SK-N-SH (cell line): ENCODE measurements around the gene KNCN. TPM values are rescaled to one million over a fixed set of nuclear protein-coding genes. Genes with fewer than 3 reads are reported as not detected.

Source experiments
- CTCF ChIA-PET: fragments of 300-600, 350-600 bp; formaldehyde crosslinking; extraction: SDS; loops from one replicate; lab custom pipeline; 2021; lab: Yijun Ruan, JAX
- POLR2A ChIA-PET: fragments of 350-600 bp; sonication (Branson Sonifier 250); formaldehyde crosslinking; extraction: SDS; loops from one replicate; lab custom pipeline; 2020; ENCODE audit warnings: antibody characterized with exemption, inconsistent platforms; lab: Yijun Ruan, JAX
- DNase-seq: peaks from one replicate; pipeline ENCODE4 v3.0.0; 2012
- H2AFZ ChIP-seq: fragments of 200-600 bp; sonication (generic); 2 replicates; pipeline ENCODE4 v1.8.1; 2016; ENCODE audit warnings: antibody characterized with exemption, mild to moderate bottlenecking, low read depth
- H3F3A ChIP-seq: fragments of 200-600 bp; sonication (generic); replicated peaks from 2 replicates; pipeline ENCODE3; 2016; ENCODE audit warnings: antibody characterized with exemption, mild to moderate bottlenecking; ENCODE audit not compliant: insufficient read depth
- H3K27ac ChIP-seq, 2 experiments: fragments of 200-500 bp in 1 of 2; fragments of 200-600 bp in 1 of 2; sonication (Bioruptor generic) in 1 of 2; sonication (generic), shearing (Covaris generic) in 1 of 2; 2 replicates each; pipeline versions ENCODE4 v1.5.1 to v1.6.1; 2014 to 2016; ENCODE audit warnings: low read depth in 2 of 2, inconsistent platforms in 1 of 2, low read length in 1 of 2, mild to moderate bottlenecking in 1 of 2, mixed read lengths in 1 of 2
- H3K27me3 ChIP-seq: fragments of 200-600 bp; sonication (generic), shearing (Covaris generic); 2 replicates; pipeline ENCODE4 v1.6.1; 2016; ENCODE audit warnings: mixed run types; ENCODE audit not compliant: insufficient read depth
- H3K36me3 ChIP-seq, 2 experiments: fragments of 200-500 bp in 1 of 2; fragments of 200-600 bp in 1 of 2; sonication (Bioruptor generic) in 1 of 2; sonication (generic) in 1 of 2; replicated peaks in 1 of 2; 2 replicates each; pipeline versions ENCODE3 to v1.5.1; 2014 to 2016; ENCODE audit warnings: low read length in 1 of 2, mild to moderate bottlenecking in 1 of 2; ENCODE audit not compliant: insufficient read depth in 2 of 2, control insufficient read depth in 1 of 2
- H3K4me1 ChIP-seq, 2 experiments: fragments of 200-500 bp in 1 of 2; fragments of 200-600 bp in 1 of 2; sonication (Bioruptor generic) in 1 of 2; sonication (generic), shearing (Covaris generic) in 1 of 2; 2 replicates each; pipeline versions ENCODE4 v1.5.1 to v1.6.1; 2014 to 2016; ENCODE audit warnings: low read depth in 1 of 2, low read length in 1 of 2, mixed run types in 1 of 2; ENCODE audit not compliant: insufficient read depth in 2 of 2, control insufficient read depth in 1 of 2
- H3K4me2 ChIP-seq: fragments of 200-600 bp; sonication (generic), shearing (Covaris generic); 2 replicates; pipeline ENCODE4 v1.6.1; 2017; ENCODE audit warnings: mixed run types
- H3K4me3 ChIP-seq, 2 experiments: fragments of 200-500 bp in 1 of 2; fragments of 200-600 bp in 1 of 2; sonication (Bioruptor generic) in 1 of 2; sonication (generic), shearing (Covaris generic) in 1 of 2; 2 replicates each; pipeline versions ENCODE4 v1.5.1 to v1.8.1; 2014 to 2016; ENCODE audit warnings: low read depth in 2 of 2, inconsistent platforms in 1 of 2, low read length in 1 of 2, mild to moderate bottlenecking in 1 of 2, mixed read lengths in 1 of 2, moderate library complexity in 1 of 2
- H3K79me2 ChIP-seq: fragments of 200-600 bp; sonication (generic); 2 replicates; pipeline ENCODE4 v1.8.1; 2017; ENCODE audit warnings: mild to moderate bottlenecking; ENCODE audit not compliant: insufficient read depth
- H3K9ac ChIP-seq: fragments of 200-600 bp; sonication (generic); 2 replicates; pipeline ENCODE4 v1.6.1; 2017; ENCODE audit warnings: mixed run types
- H3K9me2 ChIP-seq: fragments of 200-600 bp; sonication (generic); 2 replicates; pipeline ENCODE4 v1.6.1; 2017; ENCODE audit warnings: mixed run types
- H3K9me3 ChIP-seq: fragments of 200-600 bp; sonication (generic); 2 replicates; pipeline ENCODE4 v1.6.1; 2017; ENCODE audit warnings: mixed run types, mild to moderate bottlenecking, moderate library complexity
- H4K20me1 ChIP-seq: fragments of 200-600 bp; sonication (generic); 2 replicates; pipeline ENCODE4 v1.6.1; 2017; ENCODE audit warnings: mild to moderate bottlenecking, mixed run types; ENCODE audit not compliant: insufficient read depth
- CHD2 ChIP-seq: fragments of 150-350 bp; IDR thresholded peaks from 2 replicates; pipeline ENCODE4 v1.6.1; 2018; ENCODE audit warnings: low read length; ENCODE audit not compliant: partially characterized antibody
- FOSL2 ChIP-seq: IDR thresholded peaks from 2 replicates; pipeline ENCODE4 v1.4.0; 2012; ENCODE audit warnings: low read depth, mild to moderate bottlenecking, moderate library complexity, borderline replicate concordance
- FOXJ3 ChIP-seq: sonication (generic); formaldehyde crosslinking; IDR thresholded peaks from 2 replicates; pipeline ENCODE4 v1.5.1; 2020; ENCODE audit warnings: mild to moderate bottlenecking, missing genetic modification reagents
- FOXM1 ChIP-seq: IDR thresholded peaks from 2 replicates; pipeline ENCODE4 v1.4.0; 2012; ENCODE audit warnings: low read depth, mild to moderate bottlenecking
- GATA2 ChIP-seq: sonication (generic); formaldehyde crosslinking; IDR thresholded peaks from 2 replicates; pipeline ENCODE4 v1.5.0; 2020; ENCODE audit warnings: mild to moderate bottlenecking, missing genetic modification reagents
- JUND ChIP-seq: IDR thresholded peaks from 2 replicates; pipeline ENCODE4 v1.4.0; 2012
- MEF2A ChIP-seq: IDR thresholded peaks from 2 replicates; pipeline ENCODE4 v1.4.0; 2012; ENCODE audit warnings: low read depth, borderline replicate concordance
- MXI1 ChIP-seq: IDR thresholded peaks from 2 replicates; pipeline ENCODE4 v1.6.1; 2012; ENCODE audit warnings: mild to moderate bottlenecking, low read depth, low read length, improper control_type of control experiment
- NRF1 ChIP-seq: IDR thresholded peaks from 2 replicates; pipeline ENCODE4 v1.6.1; 2012; ENCODE audit warnings: low read depth, mild to moderate bottlenecking, low read length
- RCOR1 ChIP-seq: fragments of 150-350 bp; IDR thresholded peaks from 2 replicates; pipeline ENCODE4 v1.6.1; 2017; ENCODE audit warnings: antibody characterized with exemption, low read length
- REST ChIP-seq: IDR thresholded peaks from 2 replicates; pipeline ENCODE4 v1.6.1; 2012; ENCODE audit warnings: mild to moderate bottlenecking, low read depth, low read length, moderate library complexity
- RFX5 ChIP-seq: IDR thresholded peaks from 2 replicates; pipeline ENCODE4 v1.6.1; 2012; ENCODE audit warnings: mild to moderate bottlenecking, improper control_type of control experiment, low read length
- TAF1 ChIP-seq: IDR thresholded peaks from 2 replicates; pipeline ENCODE4 v1.6.1; 2012; ENCODE audit warnings: low read depth, mild to moderate bottlenecking, low read length, moderate library complexity, borderline replicate concordance
- TEAD4 ChIP-seq: IDR thresholded peaks from 2 replicates; pipeline ENCODE4 v1.4.0; 2012; ENCODE audit warnings: mild to moderate bottlenecking, borderline replicate concordance; ENCODE audit not compliant: insufficient read depth
- ZBTB33 ChIP-seq: IDR thresholded peaks from 2 replicates; pipeline ENCODE4 v1.4.0; 2012; ENCODE audit warnings: low read depth, borderline replicate concordance
- WGBS: methylation state at CpG from one replicate; pipeline ENCODE4 v1.1.6; 2017; ENCODE audit warnings: low lambda C conversion rate; 5-methylcytosine and 5-hydroxymethylcytosine counted together
- polyA plus RNA-seq, 3 experiments: library from polyadenylated mRNA; depleted of rRNA; stranded (reverse); fragments of >200 nt; gene quantifications; 2 replicates each; pipeline ENCODE4 v1.2.3, GENCODE V29; 2012

The KNCN gene
- polyA plus RNA-seq, 1 of the 3 experiments (the other 2 are of a cell fraction): not detected

GRCh38 chr1:46539972-46540371 lies 11.5 kb downstream of the KNCN start:
- WGBS: 66% methylated on average over 9 of the region's 9 CpGs
- Histone ChIP-seq H3K4me2 (no peak overlapping the region), H4K20me1 (no peaks in the 10 kb centered on the region), H3K27me3 (peaks cover 16% of the 10 kb centered on the region; the same call in 1 of the 2 replicates), H3K27ac (no peak overlapping the region), H3K9ac (no peak overlapping the region), H2AFZ (no peak overlapping the region), H3K9me2 (no peaks in the 10 kb centered on the region), H3K4me1 (no peaks in the 10 kb centered on the region; a peak in 1 of 4 replicates), H3K36me3 (no peaks in the 10 kb centered on the region), H3K79me2 (no peaks in the 10 kb centered on the region), H3F3A (no peaks in the 10 kb centered on the region), H3K9me3 (no peaks in the 10 kb centered on the region), H3K4me3 (no peak overlapping the region)
- no peak for DNase-seq
- ChIA-PET CTCF (interaction anchor here (0.5 to 17.9 kb wide), 10 partner anchors 8 to 185 kb away, joined by 3 to 496 read pairs (median 4); no protein-coding TSS in a partner anchor), POLR2A (no interaction called here)
- TF ChIP-seq GATA2 (CRISPR knock-in tag) (no peak), FOSL2 (peak; percentile 54)

- H3K9me2 ChIP-seq: no peaks in the 10 kb centered on the region
- DNase-seq: no peak
- H3K4me1 ChIP-seq: no peaks in the 10 kb centered on the region; a peak in 1 of 4 replicates
- H2AFZ ChIP-seq: no peak overlapping the region
- no peaks in the 10 kb centered on the region for H4K20me1 ChIP-seq
- H3K27me3 ChIP-seq: no peaks in the 10 kb centered on the region; the same call in 1 of the 2 replicates
- POLR2A ChIA-PET: no interaction called here
- CTCF ChIA-PET: interaction anchor here (1.0 to 17.9 kb wide), 7 partner anchors 9 to 186 kb away, joined by 3 to 496 read pairs (median 6); no protein-coding TSS in a partner anchor
- no peaks in the 10 kb centered on the region for H3K79me2 ChIP-seq
- WGBS: 60% methylated on average over 2 of the region's 2 CpGs
- no peaks in the 10 kb centered on the region for H3K36me3 ChIP-seq
- H3K4me3 ChIP-seq: no peak overlapping the region
- H3K4me2 ChIP-seq: no peak overlapping the region
- no peak overlapping the region for H3K9ac ChIP-seq
- no peak for TF ChIP-seq TEAD4
- TF ChIP-seq, all 33 proteins: peak for 0
- Histone ChIP-seq H3F3A (no peaks in the 10 kb centered on the region), H3K9me3 (no peaks in the 10 kb centered on the region), H3K27ac (no peak overlapping the region)
Observed at GRCh38 chr1:46538147-46538546, 13.3 kb downstream of the KNCN start.

GRCh38 chr1:46537651-46538050 lies 13.8 kb downstream of the KNCN start:
- Histone ChIP-seq H3K27me3 (no peaks in the 10 kb centered on the region; the same call in 1 of the 2 replicates), H3K79me2 (no peaks in the 10 kb centered on the region), H3K27ac (no peak overlapping the region), H3K4me1 (no peaks in the 10 kb centered on the region; a peak in 1 of 4 replicates), H2AFZ (no peak overlapping the region), H3K9ac (no peak overlapping the region), H3F3A (no peaks in the 10 kb centered on the region), H3K4me3 (no peak overlapping the region), H3K36me3 (no peaks in the 10 kb centered on the region), H3K9me2 (no peaks in the 10 kb centered on the region), H3K4me2 (no peak overlapping the region), H4K20me1 (no peaks in the 10 kb centered on the region), H3K9me3 (no peaks in the 10 kb centered on the region)
- ChIA-PET POLR2A (no interaction called here), CTCF (interaction anchor here (0.9 to 17.9 kb wide), 7 partner anchors 9 to 187 kb away, joined by 3 to 496 read pairs (median 6); no protein-coding TSS in a partner anchor)
- WGBS: 45% methylated on average over 2 of the region's 2 CpGs
- TF ChIP-seq FOXM1 (no peak), RFX5 (no peak), MXI1 (no peak), CHD2 (no peak), RCOR1 (no peak), JUND (no peak), TAF1 (no peak), FOXJ3 (CRISPR knock-in tag) (no peak), ZBTB33 (no peak), NRF1 (no peak), GATA2 (CRISPR knock-in tag) (no peak), REST (no peak), MEF2A (no peak)
- DNase-seq: no peak
